AG09319 (cell line): ENCODE results near the gene SYNE1.

Experiments
- DNase-seq: peaks from one replicate; pipeline ENCODE4 v3.0.0-alpha.2; 2010; ENCODE audit warnings: low read depth; ENCODE audit errors: extremely low read depth
- CTCF ChIP-seq: IDR thresholded peaks from 2 replicates; pipeline ENCODE4 v1.5.1; 2011; ENCODE audit warnings: low read depth, mild to moderate bottlenecking, inconsistent platforms, low read length, moderate library complexity

The SYNE1 gene

GRCh38 chr6:152110886-152111820 lies 526.0 kb downstream of the SYNE1 start:
- no peak for DNase-seq
- TF ChIP-seq CTCF, result no peak

GRCh38 chr6:152107973-152108372 lies 529.2 kb downstream of the SYNE1 start:
- TF ChIP-seq CTCF, result no peak
- DNase-seq, result no peak

- no peak for DNase-seq
- TF ChIP-seq CTCF, result no peak
Measured at GRCh38 chr6:152100183-152100618, 537.0 kb downstream of the SYNE1 start.

GRCh38 chr6:152099446-152100182 lies 537.5 kb downstream of the SYNE1 start:
- no peak for DNase-seq

GRCh38 chr6:152098683-152099082 lies 538.5 kb downstream of the SYNE1 start:
- no peak for DNase-seq
- no peak for TF ChIP-seq CTCF

More at GRCh38 chr6:152099446-152100182, 537.5 kb downstream of the SYNE1 start:
- no peak for TF ChIP-seq CTCF

- DNase-seq, result peak; percentile 82
- peak; percentile 32 for TF ChIP-seq CTCF
Measured at GRCh38 chr6:152096863-152097496, 540.2 kb downstream of the SYNE1 start.
